HEK293T (cell line): Measurements from ENCODE around the gene B4GALNT1.

ENCODE experiments used
- ARNT ChIP-seq: fragments of 450-650 bp; IDR thresholded peaks from 2 replicates; pipeline ENCODE4 v1.6.1; 2017; ENCODE audit warnings: mild to moderate bottlenecking
- BHLHE40 ChIP-seq: fragments of 450-650 bp; IDR thresholded peaks from 2 replicates; pipeline ENCODE4 v1.6.1; 2016; ENCODE audit warnings: mild to moderate bottlenecking, moderate library complexity, borderline replicate concordance
- ELF4 ChIP-seq: fragments of 450-650 bp; IDR thresholded peaks from 2 replicates; pipeline ENCODE4 v1.6.1; 2017; ENCODE audit warnings: antibody characterized with exemption
- FOXA1 ChIP-seq: fragments of 450-650 bp; IDR thresholded peaks from 2 replicates; pipeline ENCODE4 v1.6.1; 2016; ENCODE audit warnings: mild to moderate bottlenecking
- FOXK2 ChIP-seq: fragments of 450-650 bp; IDR thresholded peaks from 2 replicates; pipeline ENCODE4 v1.6.1; 2016; ENCODE audit warnings: mild to moderate bottlenecking
- FOXM1 ChIP-seq: fragments of 450-650 bp; IDR thresholded peaks from 2 replicates; pipeline ENCODE4 v1.6.1; 2017; ENCODE audit warnings: mild to moderate bottlenecking, borderline replicate concordance
- HDGF ChIP-seq: fragments of 450-650 bp; IDR thresholded peaks from 2 replicates; pipeline ENCODE4 v1.6.1; 2017; ENCODE audit warnings: antibody characterized with exemption, borderline replicate concordance
- SP1 ChIP-seq: fragments of 450-650 bp; IDR thresholded peaks from 2 replicates; pipeline ENCODE4 v1.6.1; 2017
- SUZ12 ChIP-seq: fragments of 450-650 bp; IDR thresholded peaks from 2 replicates; pipeline ENCODE4 v1.6.1; 2016; ENCODE audit warnings: mild to moderate bottlenecking
- ZNF384 ChIP-seq: fragments of 450-650 bp; IDR thresholded peaks from 2 replicates; pipeline ENCODE4 v1.6.1; 2016

GRCh38 chr12:57624441-57625220 lies 8.4 kb downstream of the B4GALNT1 start:
- TF ChIP-seq SP1: no peak
- TF ChIP-seq FOXM1: no peak
- TF ChIP-seq ZNF384: no peak
- no peak for TF ChIP-seq HDGF
- no peak for TF ChIP-seq BHLHE40
- TF ChIP-seq SUZ12: no peak
- TF ChIP-seq FOXA1: no peak
- no peak for TF ChIP-seq ARNT
- TF ChIP-seq ELF4: no peak
- TF ChIP-seq FOXK2: no peak
